NCI-H82 (cell line): ENCODE results near the gene OR11L1.

Experiments used
- DNase-seq: peaks from one replicate; lab custom pipeline; 2025; lab: John Stamatoyannopoulos, UW

The OR11L1 gene, protein sequence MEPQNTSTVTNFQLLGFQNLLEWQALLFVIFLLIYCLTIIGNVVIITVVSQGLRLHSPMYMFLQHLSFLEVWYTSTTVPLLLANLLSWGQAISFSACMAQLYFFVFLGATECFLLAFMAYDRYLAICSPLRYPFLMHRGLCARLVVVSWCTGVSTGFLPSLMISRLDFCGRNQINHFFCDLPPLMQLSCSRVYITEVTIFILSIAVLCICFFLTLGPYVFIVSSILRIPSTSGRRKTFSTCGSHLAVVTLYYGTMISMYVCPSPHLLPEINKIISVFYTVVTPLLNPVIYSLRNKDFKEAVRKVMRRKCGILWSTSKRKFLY

GRCh38 chr1:247841796-247842195 is at the start of gene OR11L1:
OR11L1 (minus strand) TSS chr1:247841896; CDS start chr1:247841896, 0 bp downstream.
- DNase-seq: no peak

- DNase-seq: no peak
These were observed 43.2 kb upstream of the OR11L1 start for GRCh38 chr1:247884797-247885413.

GRCh38 chr1:247883346-247883745 is 41.6 kb upstream of the OR11L1 start:
- no peak for DNase-seq

GRCh38 chr1:247865416-247865815 is 23.7 kb upstream of the OR11L1 start:
- peak; percentile 56 for DNase-seq

DNA sequence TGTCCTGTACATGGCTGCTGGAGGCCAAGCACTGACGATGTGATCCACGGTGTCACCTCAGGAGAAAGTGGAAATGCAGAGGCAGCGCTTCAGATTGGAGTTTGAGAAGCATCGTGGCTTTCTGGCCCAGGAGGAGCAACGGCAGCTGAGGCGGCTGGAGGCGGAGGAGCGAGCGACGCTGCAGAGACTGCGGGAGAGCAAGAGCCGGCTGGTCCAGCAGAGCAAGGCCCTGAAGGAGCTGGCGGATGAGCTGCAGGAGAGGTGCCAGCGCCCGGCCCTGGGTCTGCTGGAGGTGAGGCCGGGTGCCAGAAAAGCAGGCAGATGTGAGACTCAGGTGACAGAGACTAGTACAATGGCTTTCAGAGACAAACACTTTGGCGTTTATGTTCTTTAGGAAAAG is 22.9 kb upstream of the OR11L1 start:
- no peak for DNase-seq

DNA sequence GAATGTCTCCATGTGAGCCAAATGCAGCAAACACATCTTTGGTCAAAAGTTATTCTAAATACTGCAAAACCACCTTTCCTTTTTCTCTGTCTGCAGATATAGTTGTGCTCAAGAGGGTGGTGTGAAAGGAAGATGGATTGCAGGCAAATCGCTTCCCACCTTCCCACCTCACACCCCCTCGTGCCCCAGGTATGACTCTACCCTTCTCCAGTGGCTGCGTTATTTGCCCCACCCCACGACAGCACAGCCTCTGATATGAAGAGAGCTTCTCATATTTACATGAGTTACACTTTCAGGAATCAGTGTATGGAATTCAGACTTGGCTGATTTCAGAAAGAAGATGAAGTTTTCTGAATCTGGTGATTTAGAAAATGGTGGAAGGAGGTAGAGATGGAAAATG is 21.1 kb upstream of the OR11L1 start:
- DNase-seq: no peak

DNA sequence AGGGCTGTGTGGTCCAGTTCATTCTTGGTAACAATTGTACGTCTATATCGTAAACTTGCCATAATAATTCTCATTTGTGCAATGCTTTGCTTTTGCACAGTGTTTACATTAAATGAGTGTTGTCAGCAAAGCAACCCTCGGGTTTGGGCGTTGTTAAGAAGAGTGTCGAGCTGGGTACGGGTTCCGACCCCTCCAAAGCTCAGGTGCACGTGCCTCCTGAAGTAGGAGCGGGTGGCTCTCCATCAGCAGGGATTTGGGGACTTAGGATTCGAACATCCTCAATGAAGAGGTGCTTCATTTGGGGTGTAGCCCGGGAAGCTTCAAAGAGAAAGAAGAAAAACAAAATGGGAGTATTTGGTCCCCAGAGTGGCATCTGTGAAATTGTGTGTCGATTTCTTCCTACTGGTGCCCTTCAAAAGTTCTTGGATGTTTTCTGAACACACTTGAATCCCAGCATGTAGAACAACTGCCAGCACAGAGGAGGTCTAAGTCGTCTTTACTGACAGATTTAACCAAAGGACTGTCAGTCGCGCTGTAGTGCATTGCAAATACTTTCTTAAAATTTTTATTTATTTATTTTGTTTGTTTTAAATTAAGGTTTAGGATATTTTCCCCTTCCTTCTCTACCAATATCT is 16.4 kb upstream of the OR11L1 start:
- DNase-seq: no peak

DNA sequence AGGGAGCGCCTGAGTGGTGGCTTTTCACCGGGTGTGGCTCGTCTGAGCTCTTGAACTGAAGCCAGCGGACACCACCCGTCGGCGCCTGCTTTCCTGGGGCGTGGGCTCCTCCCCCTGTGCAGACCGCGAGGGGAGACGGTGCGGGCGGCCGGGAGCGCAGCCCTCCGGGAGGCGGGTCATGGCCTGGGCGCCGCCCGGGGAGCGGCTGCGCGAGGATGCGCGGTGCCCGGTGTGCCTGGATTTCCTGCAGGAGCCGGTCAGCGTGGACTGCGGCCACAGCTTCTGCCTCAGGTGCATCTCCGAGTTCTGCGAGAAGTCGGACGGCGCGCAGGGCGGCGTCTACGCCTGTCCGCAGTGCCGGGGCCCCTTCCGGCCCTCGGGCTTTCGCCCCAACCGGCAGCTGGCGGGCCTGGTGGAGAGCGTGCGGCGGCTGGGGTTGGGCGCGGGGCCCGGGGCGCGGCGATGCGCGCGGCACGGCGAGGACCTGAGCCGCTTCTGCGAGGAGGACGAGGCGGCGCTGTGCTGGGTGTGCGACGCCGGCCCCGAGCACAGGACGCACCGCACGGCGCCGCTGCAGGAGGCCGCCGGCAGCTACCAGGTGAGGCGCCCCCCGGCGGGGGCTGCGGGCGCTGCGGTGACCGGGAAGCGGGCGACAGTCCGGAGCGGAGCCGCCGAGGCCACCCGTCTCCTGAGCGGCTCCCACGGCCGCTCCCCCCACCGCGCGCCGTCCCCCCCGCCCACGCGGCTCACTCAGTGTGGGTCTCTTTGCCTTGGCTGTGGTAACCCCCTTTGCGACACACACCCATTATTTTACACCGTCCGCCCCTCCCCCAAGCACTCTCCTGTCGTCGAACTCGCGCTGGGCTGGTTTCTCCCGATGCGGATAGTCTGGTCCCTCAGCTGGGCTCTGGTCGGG is 15.6 kb upstream of the OR11L1 start, which contains the start of gene TRIM58:
TRIM58 (plus strand) TSS at position 119 of the 916 bp plus-strand sequence; CDS start at position 179, 60 bp downstream.
- peak; percentile 51 for DNase-seq

- DNase-seq: no peak
These were observed 14.2 kb upstream of the OR11L1 start for GRCh38 chr1:247855911-247856310.

DNA sequence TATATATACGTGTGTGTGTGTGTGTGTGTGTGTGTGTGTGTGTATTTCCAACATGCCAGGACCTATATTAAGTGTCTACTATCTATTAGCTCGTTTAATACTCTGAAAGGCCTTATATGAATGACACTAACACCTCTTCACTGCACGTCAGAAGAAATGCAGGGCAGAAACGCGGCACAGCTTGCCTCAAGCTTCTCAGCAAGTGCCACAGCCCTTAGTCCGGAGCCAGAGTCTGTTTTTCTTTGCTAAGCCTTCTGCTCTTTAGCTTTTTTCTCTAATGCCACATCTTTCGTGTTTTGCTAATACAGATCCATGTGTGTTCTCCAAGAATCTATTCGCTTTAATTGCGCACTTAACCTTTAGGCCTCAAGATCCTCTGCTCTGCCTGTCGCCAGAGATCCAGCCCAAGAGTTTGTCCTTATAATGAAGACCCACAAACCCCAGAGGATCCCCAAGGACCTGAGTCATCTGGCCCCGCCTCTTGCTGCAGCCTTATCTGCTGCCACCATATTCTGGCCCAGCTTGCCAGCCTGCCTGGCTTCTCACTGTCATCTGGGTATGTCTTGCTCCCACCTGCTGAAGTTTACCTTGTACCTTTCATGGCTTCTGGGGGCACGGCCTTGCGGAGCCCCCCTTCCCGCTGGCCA is 13.3 kb upstream of the OR11L1 start:
- DNase-seq: no peak

DNA sequence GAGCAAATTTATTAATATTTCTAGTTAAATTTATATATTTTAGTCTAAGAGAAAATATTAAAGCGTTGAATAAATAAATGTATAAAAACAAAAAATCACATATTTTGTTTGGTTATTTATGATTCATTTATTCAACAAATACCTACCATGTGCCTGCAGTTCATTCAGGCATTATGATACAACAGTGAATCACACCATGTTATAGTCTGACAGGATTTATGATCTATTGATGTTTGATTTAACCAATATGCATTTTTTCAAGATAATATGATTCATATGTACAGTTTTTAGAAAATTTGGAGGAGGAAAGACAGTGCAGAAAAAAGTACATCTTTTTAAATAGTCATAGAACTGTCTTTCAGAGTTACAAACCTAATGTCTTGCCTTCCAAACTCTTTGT is 7.9 kb upstream of the OR11L1 start:
- DNase-seq: no peak

- no peak for DNase-seq
These were observed 6.7 kb upstream of the OR11L1 start for GRCh38 chr1:247848346-247848745.

DNA sequence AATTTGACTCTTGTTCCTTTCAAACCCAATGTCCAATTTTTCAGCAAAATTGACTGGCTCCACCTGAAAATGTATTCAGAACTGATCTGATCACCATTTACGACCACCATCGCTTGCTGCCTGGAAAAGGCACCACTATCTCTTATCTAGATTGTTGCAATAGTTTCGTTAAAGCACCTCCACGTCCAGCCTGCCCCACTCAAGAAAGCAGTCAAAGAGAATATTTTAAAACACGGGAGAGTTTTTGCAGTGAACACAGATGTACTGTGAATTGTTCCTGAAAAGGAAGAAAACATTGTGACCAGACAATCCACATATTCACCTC is 4.0 kb upstream of the OR11L1 start:
- no peak for DNase-seq

DNA sequence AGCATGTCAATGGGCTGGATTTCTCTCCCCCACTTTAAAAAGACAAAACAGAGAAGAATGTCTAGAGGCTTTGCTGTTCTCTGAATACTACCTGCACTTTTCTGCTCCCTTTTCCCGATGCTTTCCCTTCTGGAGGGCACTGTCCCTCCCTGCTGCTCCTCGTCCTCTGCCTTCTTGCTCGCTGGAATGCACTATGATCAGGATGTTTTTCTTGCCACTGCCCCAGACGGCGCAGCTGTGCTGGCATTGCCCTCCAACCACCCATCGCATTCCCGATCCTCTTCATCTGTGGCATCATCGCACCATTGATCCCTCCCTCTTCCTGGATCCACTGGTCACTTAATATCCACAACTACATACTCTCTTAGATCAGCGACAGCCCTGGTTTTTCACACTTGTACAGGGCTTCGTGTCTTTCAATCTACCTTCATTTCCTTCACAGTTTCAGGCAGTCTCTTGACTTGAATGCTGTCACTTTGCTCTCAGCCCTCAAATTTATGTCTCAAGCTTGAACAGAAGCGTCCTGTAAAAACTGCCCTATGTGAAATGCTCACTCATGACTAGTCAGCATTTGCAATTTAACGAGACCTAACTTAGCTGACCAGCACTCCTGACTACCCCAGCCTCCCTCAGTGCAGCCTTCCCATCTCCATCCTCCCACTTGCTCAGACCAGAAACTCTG is 3.5 kb upstream of the OR11L1 start:
- DNase-seq: no peak

DNA sequence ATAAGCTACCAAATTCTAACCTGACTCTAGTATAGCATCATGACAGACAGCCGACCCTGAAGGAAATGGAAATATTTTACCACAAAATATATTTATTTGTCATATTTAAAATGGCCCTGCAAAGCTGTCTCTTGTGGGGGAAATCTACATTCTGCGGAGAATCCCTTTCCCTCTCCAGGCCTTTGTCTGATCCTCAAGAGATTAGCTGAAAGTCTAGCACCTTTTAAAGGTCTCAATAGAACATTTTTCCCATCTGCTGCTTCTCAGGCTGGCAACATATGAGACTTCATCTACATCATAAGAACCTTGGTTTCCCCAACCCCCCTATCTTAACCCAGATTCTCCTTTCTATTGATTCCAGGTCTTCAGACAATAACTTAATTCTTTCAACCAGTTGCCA is 1.7 kb upstream of the OR11L1 start:
- no peak for DNase-seq

DNA sequence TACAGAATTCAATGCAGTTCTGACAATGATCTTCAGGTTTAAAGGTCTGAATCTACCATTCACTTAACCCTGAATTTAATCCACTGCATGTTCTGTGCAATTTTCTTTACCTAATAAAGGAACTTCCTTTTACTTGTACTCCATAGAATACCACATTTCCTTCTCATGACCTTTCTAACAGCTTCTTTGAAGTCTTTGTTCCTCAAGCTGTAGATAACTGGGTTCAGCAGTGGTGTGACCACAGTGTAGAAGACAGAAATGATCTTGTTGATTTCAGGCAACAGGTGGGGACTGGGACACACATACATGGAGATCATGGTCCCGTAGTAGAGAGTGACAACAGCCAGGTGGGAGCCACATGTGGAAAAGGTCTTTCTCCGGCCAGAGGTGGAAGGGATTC is 878 bp downstream of the OR11L1 start:
- DNase-seq: no peak

GRCh38 chr1:247833601-247834000 is 8.1 kb downstream of the OR11L1 start:
- DNase-seq: no peak

GRCh38 chr1:247829656-247830055 is 12.0 kb downstream of the OR11L1 start:
- no peak for DNase-seq

DNA sequence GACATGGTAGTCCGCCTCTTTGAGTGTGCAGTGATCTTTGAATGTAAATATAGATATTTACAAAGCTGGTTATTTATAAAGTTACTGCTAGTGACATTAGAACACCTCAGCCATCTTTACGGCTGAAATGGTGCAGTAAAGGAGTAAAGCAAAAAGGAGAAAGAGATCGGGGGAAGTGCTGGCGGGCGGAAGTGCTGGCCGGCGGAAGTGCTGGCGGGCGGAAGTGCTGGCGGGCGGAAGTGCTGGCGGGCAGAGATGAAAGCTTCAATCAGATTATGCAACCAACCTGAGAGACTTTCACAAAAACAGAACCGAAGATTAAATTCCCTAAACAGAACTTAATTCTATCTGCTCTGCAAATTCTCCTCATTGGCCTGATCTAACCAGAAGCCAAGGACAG is 16.3 kb downstream of the OR11L1 start:
- no peak for DNase-seq

- no peak for DNase-seq
These were observed 17.7 kb downstream of the OR11L1 start, which contains the start of gene OR14A16 for GRCh38 chr1:247824023-247824422. OR14A16 (minus strand) TSS chr1:247824119; CDS start chr1:247815729, 8,390 bp downstream.

DNA sequence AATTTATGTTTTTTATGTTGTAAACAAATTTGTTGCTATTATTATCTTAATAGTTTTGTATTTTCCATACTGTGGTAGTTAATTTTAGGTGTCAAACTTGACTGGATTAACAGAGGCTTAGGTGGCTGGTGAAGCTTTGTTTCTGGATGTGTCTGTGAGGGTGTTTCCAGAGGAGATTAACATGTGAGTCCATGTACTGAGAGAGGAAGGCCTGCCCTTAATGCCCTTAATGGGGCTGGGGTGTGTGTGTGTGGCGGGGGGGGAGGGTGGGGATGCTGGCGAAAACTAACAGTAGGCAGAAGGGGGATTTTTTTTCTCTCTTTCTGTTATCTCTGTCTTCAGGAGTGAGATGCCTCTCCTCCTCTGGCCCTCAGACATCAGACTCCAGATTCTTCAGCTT is 19.6 kb downstream of the OR11L1 start:
- peak; percentile 33 for DNase-seq
